Testis (tissue), 2 donors: ENCODE measurements around the gene LRRTM4.

ENCODE experiments used
- CTCF ChIP-seq, 3 experiments: fragments of 450-650 bp in 2 of 3; fragments of 200-600 bp in 1 of 3; sonication (generic) in 1 of 3; IDR thresholded peaks; one replicate each; pipeline ENCODE4 v1.5.1; 2016 to 2019; ENCODE audit warnings: antibody characterized with exemption in 3 of 3, mild to moderate bottlenecking in 2 of 3, moderate library complexity in 1 of 3
- POLR2A ChIP-seq: fragments of 450-650 bp; IDR thresholded peaks from one replicate; pipeline ENCODE4 v1.6.1; 2017; ENCODE audit warnings: antibody characterized with exemption, mild to moderate bottlenecking, moderate library complexity

GRCh38 chr2:77270433-77270832 is 251.7 kb downstream of the LRRTM4 start:
- no peak for TF ChIP-seq CTCF (IDR thresholded peaks at IDR 0.05)
- TF ChIP-seq POLR2A, result no peak
